HL-60 (cell line): Measurements from ENCODE around the gene PHF19.

ENCODE experiments used
- CTCF ChIP-seq: IDR thresholded peaks from one replicate; pipeline ENCODE4 v1.5.1; 2011; ENCODE audit warnings: low read length, control low read depth, inconsistent platforms; ENCODE audit not compliant: insufficient read depth
- POLR2AphosphoS5 ChIP-seq: IDR thresholded peaks from 2 replicates; pipeline ENCODE4 v1.6.1; 2012; ENCODE audit warnings: low read depth
- REST ChIP-seq: IDR thresholded peaks from 2 replicates; pipeline ENCODE4 v1.6.1; 2012; ENCODE audit warnings: low read depth; ENCODE audit not compliant: insufficient replicate concordance

GRCh38 chr9:120854596-120855327 is 22.2 kb downstream of the PHF19 start:
- TF ChIP-seq CTCF, result no peak
- TF ChIP-seq POLR2AphosphoS5, result no peak
- TF ChIP-seq REST, result no peak
